HepG2 (cell line): ENCODE data around the gene OSBPL5.

Source experiments
- HOXA7 ChIP-seq: sonication (generic); formaldehyde crosslinking; IDR thresholded peaks from 2 replicates; pipeline ENCODE4 v1.8.1; 2022; ENCODE audit warnings: mild to moderate bottlenecking, missing genetic modification reagents, moderate library complexity
- TF ChIP-seq, protein P1 (sequence below): sonication (generic); formaldehyde crosslinking; IDR thresholded peaks from 2 replicates; pipeline ENCODE4 v1.5.0; 2020; ENCODE audit warnings: mild to moderate bottlenecking, missing genetic modification reagents, moderate library complexity

DNA sequence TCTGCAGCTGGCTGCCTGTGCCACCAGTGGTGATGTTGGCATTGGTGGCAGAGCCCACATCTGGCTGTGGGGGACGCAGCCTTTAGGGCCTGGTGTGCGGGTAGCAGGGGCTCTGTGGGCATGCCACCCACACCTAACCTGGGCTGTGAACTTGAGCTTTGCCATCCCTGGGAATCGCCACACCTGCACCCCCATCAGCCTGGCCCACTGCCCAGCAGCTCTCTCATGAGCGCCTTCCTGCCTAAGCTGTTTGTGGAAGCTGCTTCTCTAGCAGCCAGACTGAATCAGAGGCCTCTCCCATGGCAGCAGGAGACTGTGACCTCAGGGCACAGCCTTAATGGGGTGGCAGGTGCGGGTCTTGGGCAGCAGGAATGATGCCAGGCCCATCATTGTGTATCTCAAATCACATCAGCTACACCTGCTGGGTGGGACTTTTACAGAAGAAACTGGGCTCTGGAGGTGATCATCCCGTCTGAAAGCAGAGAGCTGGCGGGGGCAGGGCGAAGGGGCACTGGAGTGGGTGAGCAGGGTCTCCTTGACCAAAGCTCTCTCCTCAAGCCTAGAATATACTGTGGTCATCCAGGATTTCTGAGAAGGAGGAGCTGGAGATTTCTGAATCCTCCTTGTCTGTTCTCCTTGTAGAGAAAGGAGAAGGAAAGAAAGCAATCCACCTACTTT is 90.1 kb downstream of the OSBPL5 start:
- TF ChIP-seq, protein P1, sequence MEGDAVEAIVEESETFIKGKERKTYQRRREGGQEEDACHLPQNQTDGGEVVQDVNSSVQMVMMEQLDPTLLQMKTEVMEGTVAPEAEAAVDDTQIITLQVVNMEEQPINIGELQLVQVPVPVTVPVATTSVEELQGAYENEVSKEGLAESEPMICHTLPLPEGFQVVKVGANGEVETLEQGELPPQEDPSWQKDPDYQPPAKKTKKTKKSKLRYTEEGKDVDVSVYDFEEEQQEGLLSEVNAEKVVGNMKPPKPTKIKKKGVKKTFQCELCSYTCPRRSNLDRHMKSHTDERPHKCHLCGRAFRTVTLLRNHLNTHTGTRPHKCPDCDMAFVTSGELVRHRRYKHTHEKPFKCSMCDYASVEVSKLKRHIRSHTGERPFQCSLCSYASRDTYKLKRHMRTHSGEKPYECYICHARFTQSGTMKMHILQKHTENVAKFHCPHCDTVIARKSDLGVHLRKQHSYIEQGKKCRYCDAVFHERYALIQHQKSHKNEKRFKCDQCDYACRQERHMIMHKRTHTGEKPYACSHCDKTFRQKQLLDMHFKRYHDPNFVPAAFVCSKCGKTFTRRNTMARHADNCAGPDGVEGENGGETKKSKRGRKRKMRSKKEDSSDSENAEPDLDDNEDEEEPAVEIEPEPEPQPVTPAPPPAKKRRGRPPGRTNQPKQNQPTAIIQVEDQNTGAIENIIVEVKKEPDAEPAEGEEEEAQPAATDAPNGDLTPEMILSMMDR, result no peak
- no peak for TF ChIP-seq HOXA7
